Activated CD8-positive, alpha-beta memory T cell treated with anti-CD3 and anti-CD28 coated beads, Interleukin-2, amount 50 U/mL, for 4 hours (primary cell): ENCODE results near the gene PSENEN.
"Not testable (repeated sequence)": the region's sequence is repeated elsewhere in the genome, so short reads cannot be mapped to it uniquely, and the experiment has no call there.

Experiments
- DNase-seq: peaks from one replicate; pipeline ENCODE4 v3.0.0-alpha.2; 2020

The PSENEN gene

GRCh38 chr19:35753634-35754369 lies 8.4 kb downstream of the PSENEN start:
- DNase-seq = no peak

DNA sequence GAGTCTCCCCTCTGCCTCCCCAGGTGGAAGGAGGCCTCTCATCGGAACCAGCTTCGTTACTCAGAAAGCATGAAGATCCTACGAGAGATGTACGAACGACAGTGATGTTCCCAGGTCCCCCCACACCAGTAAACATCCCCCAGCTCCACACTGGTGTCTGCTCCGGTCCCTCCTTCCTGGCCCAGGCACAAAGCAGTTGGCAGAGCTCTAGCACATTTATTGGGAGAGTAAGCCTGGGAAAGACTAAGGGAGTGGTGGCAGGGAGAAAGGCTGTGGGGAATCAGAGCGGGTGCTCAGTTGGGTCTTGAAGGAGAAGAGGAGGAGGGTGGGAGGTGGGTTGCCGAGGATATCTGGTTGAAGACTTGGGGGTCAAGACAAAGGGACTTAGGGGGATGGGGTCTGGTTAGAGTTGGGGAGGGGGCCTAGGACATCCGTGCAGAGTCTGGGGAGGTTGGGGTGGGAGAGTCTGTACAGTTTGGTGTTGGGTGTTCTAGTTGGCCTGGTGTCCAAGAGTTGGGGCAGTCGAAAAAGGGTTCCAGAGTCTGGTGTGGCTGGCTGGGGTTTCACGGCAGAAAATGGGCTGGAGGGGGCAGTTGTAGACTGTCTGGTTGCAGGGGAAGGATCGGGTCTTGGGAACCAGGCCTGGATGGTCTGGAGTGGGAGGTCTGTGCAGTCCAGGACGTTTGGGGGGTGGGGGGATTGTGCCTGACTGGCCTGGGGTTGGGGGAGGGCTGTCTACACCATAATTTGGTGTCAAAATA lies 9.1 kb downstream of the PSENEN start:
- DNase-seq = no peak

DNA sequence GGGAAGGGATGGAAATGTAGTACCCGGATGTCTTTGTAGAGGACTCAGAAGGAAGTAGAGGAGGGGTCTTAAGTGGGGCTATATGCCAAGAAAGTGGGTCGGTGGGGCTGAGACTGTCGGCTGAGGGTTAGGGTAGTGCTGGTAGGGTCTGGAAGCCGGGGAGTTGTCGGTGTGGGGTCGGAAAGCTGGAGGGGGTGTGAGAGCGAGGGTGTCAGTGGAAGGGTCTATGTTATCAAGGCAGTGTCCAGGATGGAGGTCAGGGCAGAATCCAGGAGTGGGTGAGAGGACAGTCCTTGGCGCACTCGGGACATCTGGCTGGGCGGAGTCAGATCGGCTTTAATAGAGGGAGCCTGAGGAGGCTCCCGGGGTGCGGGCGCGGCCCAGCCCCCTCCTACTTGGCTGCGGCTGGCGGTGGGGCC lies 9.7 kb downstream of the PSENEN start:
- DNase-seq = no peak

DNA sequence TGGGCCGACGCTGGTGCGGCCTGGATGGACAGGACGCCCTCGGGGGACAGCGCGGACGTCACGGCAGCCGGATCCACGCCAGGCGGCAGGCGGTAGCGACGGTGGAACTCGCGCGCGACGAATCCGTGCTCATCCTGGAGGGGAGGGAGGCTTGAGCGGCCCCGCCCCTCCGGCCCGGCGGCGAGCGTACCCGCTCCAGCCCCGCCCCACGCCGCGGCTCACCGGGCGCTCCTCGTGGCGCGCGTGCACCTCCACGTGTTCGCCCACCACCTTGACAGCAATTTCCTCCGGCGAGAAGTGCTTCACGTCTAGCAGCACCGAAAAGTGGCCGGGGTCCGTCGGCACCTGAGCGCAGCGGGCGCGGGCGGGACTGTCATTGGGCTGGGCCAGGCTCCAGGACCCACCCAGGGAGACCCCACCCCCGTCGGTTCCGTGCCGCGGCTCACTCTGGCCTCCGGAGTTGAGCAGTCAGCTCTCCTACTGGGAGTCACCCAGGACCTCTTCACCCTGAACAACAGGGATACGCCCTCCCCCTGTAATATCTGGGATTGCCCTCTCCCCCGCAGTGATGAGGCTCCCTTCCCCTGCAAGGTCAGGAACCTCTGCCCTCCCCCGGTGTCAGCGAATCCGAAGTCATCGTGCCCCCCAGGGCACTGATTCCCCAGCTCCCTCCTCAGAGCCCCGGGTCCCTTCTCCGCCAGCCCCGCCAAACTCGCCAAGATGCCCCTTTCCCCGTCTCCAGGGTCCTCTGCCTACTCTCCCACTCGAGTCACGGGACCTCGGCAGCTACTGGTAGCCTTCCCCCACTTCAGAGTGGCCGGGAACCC lies 10.3 kb downstream of the PSENEN start:
- peak; percentile 64 for DNase-seq

GRCh38 chr19:35756377-35757230 lies 11.2 kb downstream of the PSENEN start, which contains the start of gene HSPB6:
Gene HSPB6, minus strand, starts transcription at chr19:35757029. Its CDS starts 21 bp downstream, at chr19:35757008.
- DNase-seq = peak; percentile 15

DNA sequence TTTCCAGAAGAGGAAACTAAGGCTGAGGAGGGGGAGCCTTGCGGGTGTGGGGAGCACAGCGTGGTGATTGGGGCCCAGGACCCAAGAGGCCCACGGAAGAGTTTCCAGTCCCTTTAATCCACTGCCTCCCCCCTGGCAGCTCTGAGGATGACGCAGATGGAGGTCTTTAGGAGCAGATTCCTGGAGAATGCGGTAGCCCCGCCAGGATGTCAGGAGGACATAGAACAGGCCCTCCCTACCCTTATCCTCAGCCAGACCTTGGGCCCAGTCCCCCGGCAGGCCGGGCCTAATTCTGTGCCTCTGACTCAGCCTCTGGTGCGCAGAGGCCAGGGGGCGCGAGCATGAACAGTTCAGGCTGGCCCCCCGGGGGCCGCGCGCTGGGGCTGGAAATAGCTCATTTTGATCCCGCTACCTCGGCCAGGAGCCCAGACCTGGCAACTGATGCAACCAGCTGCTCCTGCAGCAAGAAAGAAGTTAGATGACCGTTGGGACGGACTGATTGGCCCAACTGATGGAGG lies 11.8 kb downstream of the PSENEN start:
- DNase-seq = no peak

DNA sequence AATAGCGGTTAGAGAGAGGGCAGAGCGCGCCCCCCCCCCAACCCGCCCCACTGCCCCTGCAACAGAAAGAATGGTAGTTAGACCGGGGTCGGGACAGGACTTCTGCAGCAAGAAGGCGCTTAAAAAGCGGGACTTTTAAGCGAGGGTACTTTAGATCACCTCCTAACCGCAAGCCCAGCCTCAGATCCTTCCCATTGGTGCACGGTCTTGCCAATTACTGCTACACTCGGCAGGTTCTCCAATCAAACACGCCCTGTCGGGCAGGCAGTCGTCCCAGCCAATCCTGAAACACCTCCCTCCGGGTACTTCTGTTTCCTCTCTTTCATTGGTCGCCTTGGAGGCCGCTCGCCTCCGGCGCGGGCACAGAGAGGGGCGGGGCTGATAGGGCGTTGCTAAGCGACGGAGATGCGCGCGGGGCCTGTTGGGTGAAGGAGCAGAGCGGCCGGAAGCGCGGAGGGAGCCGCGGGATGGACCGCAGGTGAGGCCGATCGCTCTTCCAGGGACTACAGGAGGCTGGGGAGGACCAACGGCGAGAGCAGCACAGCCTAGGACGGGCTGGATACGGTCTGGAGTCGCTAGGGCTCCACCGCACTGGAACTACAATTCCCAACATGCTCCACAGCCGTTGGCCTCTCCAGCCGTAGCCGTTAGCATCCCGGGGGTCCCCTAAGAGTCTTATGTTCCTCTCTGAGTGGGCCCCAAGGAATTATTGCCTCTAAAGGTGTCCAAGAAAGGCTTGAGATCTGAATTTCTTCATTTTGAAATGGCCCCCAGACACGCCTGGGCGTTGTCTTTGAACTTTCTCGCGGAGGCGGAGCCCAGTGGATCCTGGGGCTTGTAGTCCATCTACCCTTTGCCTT lies 12.5 kb downstream of the PSENEN start, which contains the start of gene PROSER3:
TSS of gene PROSER3 (plus strand) at position 428 of the 860 bp plus-strand sequence. CDS start at position 468, 40 bp downstream.
- peak; percentile 98 for DNase-seq

DNA sequence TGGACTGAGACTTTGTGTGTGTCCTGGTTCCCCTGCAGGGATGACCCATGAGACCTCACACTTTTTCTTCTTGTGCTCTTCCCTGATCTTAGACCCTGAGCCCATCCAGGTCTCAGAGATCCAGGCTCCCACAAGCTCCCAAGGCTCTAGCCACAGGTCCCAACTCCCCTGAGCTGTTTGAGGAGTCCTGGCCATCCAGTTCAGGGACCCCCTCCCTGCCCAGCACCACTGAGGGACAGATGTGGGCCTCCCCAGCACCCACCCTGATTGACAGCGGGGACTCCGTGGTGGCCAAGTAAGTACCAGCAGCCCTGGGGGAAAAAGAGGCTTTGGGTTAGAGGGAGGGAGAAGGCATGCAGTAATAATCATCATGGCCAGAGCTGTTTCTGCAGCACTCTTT lies 14.2 kb downstream of the PSENEN start:
- DNase-seq = no peak

DNA sequence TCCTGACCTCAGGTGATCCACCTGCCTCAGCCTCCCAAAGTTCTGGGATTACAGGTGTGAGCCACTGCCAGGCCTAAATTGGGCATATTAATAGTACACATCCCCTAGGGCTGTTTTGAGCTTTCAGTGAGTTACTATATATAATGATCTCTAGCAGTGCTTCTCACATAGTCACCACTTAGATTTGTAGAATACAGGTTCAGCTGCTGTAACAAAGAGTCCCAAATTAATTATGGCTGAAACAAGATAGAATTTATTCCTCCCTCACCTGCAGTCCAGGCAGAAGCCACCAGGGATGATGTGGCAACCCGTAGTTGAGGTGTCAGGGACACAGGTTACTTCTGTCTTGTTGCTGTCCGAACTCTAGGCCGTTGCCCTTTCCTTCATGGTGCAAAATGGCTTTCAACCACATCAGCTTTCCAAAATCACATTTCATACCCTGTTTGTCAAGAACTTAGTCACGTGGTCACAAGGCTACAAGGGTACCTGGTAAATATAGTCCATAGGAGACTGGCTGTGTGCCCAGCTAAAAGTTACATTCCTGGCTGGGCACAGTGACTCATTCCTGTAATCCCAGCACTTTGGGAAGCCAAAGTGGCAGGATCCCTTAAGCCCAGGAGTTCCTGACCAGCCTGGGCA lies 15.4 kb downstream of the PSENEN start:
- DNase-seq = no peak

DNA sequence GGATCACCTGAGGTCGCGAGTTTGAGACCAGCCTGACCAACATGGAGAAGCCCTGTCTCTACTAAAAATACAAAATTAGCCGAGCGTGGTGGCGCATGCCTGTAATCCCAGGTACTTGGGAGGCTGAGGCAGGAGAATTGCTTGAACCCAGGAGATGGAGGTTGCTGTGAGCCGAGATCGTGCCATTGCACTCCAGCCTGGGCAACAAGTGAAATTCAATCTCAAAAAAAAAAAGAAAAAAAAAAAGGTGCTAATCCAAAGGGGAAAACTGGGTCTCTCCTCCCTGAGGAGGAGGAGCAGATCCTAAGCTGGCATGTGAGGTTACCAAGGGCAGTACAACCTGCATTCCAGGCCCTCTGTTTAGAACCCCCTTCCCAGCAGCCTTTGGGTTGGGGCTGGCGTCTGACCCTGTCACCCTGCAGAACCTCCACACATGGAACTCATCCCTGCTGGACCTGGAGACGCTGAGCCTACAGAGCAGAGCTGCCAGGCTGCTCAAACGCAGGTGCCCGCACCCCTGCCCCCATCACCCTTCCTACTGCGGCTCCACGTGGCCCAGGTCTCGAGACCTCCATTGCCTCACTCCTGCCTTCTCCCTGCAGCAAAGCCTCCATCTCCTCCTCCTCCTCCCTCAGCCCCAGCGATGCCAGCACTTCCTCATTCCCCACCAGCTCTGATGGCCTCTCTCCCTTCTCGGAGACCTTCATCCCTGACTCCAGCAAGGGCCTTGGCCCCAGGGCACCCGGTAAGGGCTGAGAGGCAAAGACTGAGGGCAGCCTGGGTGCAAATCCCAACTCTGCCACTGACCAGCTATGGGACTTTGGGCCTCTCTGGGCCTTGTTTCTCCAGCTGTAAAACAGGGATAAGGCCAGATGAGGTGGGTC lies 19.2 kb downstream of the PSENEN start:
- DNase-seq = no peak

DNA sequence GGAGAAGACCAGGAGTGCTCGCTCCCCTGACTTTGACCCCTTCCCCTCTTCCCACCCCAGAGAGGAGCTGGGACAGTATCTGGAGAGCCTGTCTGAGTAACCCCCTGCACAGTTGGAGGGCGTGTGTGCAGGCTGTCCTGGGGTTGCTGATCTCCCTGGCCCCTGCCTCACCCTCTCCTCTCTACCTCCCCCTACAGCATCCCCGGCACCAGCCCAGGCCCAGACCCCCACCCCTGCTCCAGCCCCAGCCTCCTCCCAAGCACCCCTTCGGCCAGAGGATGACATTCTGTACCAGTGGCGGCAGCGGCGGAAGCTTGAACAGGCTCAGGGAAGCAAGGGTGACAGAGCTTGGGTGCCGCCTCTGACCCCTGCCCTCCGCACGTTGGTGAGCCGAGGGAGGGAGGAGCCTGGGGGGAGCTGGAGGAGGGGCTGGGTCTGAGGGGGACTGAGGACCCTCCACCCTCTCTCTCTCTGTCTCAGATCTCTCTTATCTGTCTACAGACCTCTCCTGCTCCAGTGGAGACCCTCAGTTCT lies 21.2 kb downstream of the PSENEN start:
- DNase-seq = no peak

- no peak for DNase-seq
These were observed 22.0 kb downstream of the PSENEN start for GRCh38 chr19:35767288-35768081.

- no peak for DNase-seq
These were observed 22.6 kb downstream of the PSENEN start for GRCh38 chr19:35768082-35768421.

DNA sequence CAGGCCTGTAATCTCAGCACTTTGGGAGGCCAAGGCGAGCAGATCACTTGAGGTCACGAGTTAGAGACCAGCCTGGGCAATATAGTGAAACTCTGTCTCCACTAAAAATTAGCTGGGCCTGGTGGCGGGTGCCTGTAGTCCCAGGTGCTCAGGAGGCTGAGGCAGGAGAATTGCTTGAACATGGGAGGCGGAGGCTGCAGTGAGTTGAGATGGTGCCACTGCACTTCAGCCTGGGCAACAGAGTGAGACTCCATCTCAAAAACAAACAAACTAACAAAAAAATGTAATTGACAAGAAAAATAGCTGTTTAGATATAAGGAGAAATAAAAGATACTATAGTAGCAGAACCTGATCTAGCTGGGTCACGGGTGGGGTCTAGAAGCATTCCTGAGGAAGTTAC lies 26.9 kb downstream of the PSENEN start:
- not testable (repeated sequence) for DNase-seq

- DNase-seq = no peak
These were observed 27.8 kb downstream of the PSENEN start for GRCh38 chr19:35773020-35773806.

DNA sequence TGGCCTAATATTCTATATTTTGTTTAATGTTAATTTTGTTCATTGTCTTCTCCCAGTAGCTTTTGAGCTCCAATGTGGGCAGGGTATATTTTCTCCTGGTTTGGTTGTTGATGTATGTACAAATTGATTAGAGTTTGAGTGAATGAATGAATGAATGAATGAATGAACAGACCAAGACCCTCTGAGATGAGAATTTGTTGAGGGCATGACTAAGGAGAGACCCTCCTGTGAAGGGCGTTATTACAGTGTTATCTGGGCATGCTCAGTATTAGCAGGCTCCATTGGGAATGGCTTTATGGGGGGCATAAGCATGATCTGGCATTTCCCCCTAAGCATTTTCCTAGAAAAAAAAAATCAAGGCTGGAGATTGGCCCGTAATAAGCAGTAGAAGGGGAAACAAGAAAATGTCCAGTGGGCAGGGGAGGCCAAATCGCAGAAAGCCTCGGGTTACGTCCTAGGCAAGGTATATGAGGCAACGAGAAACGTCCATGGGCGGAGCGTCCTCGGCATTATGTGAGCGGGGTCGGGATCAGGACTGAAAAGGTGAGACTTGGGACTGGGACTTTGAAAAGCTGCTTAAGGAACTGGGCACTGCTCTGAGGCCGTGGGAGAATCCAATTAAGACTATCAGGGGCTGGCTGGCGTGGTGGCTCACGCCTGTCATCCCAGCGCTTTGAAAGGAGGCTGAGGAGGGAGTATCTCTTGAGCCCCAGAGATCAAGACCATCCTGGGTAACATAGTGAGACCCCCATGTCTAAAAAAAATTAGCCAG lies 29.0 kb downstream of the PSENEN start:
- DNase-seq = no peak

DNA sequence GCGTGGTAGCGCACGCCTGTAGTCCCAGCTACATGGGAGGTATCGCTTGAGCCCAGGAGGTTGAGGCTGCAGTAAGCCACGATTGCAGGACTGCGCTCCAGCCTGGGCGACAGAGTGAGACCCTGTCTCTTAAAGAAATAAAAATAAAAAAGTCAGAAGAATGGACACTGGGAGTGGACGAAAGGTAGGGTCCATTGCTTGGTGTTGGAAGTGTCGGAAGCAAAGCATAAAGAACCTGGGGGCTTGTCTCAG lies 29.5 kb downstream of the PSENEN start:
- DNase-seq = no peak
